NCI-H2107 (cell line): ENCODE measurements around the gene SULF2.

Experiments used
- DNase-seq: peaks from one replicate; lab custom pipeline; 2025; lab: John Stamatoyannopoulos, UW

SULF2 gene

GRCh38 chr20:47737923-47738322, 47.4 kb downstream of the SULF2 start:
- DNase-seq: no peak

- no peak for DNase-seq
Measured at GRCh38 chr20:47736570-47737152, 48.6 kb downstream of the SULF2 start.

- DNase-seq: no peak
Measured at GRCh38 chr20:47735412-47736400, 49.6 kb downstream of the SULF2 start.

- DNase-seq: no peak
Measured at GRCh38 chr20:47734870-47735269, 50.4 kb downstream of the SULF2 start.

GRCh38 chr20:47733892-47734291, 51.4 kb downstream of the SULF2 start:
- no peak for DNase-seq

GRCh38 chr20:47730744-47731143, 54.5 kb downstream of the SULF2 start:
- DNase-seq: no peak

GRCh38 chr20:47729472-47729871, 55.8 kb downstream of the SULF2 start:
- DNase-seq: no peak

GRCh38 chr20:47727909-47728361, 57.3 kb downstream of the SULF2 start:
- no peak for DNase-seq

- no peak for DNase-seq
Measured at GRCh38 chr20:47727170-47727880, 58.0 kb downstream of the SULF2 start.

GRCh38 chr20:47726632-47727031, 58.6 kb downstream of the SULF2 start:
- no peak for DNase-seq

GRCh38 chr20:47725248-47725973, 59.9 kb downstream of the SULF2 start:
- DNase-seq: peak; percentile 48

GRCh38 chr20:47724910-47725247, 60.4 kb downstream of the SULF2 start:
- DNase-seq: no peak

- DNase-seq: no peak
Measured at GRCh38 chr20:47724396-47724795, 60.9 kb downstream of the SULF2 start.

GRCh38 chr20:47723322-47723721, 62.0 kb downstream of the SULF2 start:
- no peak for DNase-seq

GRCh38 chr20:47720636-47721427, 64.4 kb downstream of the SULF2 start:
- no peak for DNase-seq

GRCh38 chr20:47719625-47720024, 65.7 kb downstream of the SULF2 start:
- no peak for DNase-seq

- DNase-seq: no peak
Measured at GRCh38 chr20:47719211-47719610, 66.1 kb downstream of the SULF2 start.

- DNase-seq: no peak
Measured at GRCh38 chr20:47718398-47718797, 66.9 kb downstream of the SULF2 start.

GRCh38 chr20:47717421-47717820, 67.9 kb downstream of the SULF2 start:
- DNase-seq: no peak

GRCh38 chr20:47713878-47714450, 71.3 kb downstream of the SULF2 start:
- DNase-seq: no peak

- no peak for DNase-seq
Measured at GRCh38 chr20:47713163-47713562, 72.1 kb downstream of the SULF2 start.
